Measurements from ENCODE around the gene ASCC1.
"Not testable (repeated sequence)": the region's sequence is repeated elsewhere in the genome, so short reads cannot be mapped to it uniquely, and the experiment has no call there.

The ASCC1 gene

DNA sequence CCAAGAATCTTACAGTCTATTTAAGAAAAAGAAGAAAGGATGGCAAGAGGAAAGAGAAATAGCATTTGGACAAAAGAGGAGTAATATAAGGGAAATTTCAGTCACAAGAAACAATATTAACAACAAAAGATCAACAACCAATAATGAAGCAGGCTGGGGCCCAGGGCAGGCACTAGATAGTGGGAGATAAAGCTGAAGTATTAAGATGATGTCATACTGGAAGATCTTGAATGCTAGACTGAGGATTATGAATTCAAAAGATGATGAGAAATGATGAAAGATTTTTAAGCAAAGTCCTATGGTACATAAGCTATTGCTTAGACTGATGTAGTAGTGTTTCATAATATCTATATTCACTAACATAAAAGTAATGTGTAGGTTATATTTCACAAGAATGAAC lies 75.9 kb downstream of the ASCC1 start:
- TF ChIP-seq CTCF (conservative IDR thresholded peaks at IDR 0.05), result no peak
- no peak overlapping the region for H3K27ac ChIP-seq

- no peak for TF ChIP-seq CTCF (conservative IDR thresholded peaks at IDR 0.05)
These were observed 78.5 kb downstream of the ASCC1 start for GRCh38 chr10:72137583-72137982.

GRCh38 chr10:72136225-72136624 lies 79.9 kb downstream of the ASCC1 start:
- H3K27ac ChIP-seq, result not testable (repeated sequence)

More at GRCh38 chr10:72137583-72137982, 78.5 kb downstream of the ASCC1 start:
- H3K27ac ChIP-seq, result no peak overlapping the region

- no peak for TF ChIP-seq CTCF (conservative IDR thresholded peaks at IDR 0.05)
- H3K27ac ChIP-seq, result no peak overlapping the region
These were observed 81.0 kb downstream of the ASCC1 start for GRCh38 chr10:72134785-72135767.

- H3K27ac ChIP-seq, result no peak overlapping the region
- TF ChIP-seq CTCF (conservative IDR thresholded peaks at IDR 0.05), result no peak
These were observed 82.6 kb downstream of the ASCC1 start for GRCh38 chr10:72133517-72133916.

GRCh38 chr10:72132854-72133253 lies 83.2 kb downstream of the ASCC1 start:
- no peak overlapping the region for H3K27ac ChIP-seq
- no peak for TF ChIP-seq CTCF (conservative IDR thresholded peaks at IDR 0.05)

GRCh38 chr10:72127571-72127970 lies 88.5 kb downstream of the ASCC1 start:
- TF ChIP-seq CTCF (conservative IDR thresholded peaks at IDR 0.05), result no peak
- no peak overlapping the region for H3K27ac ChIP-seq

- TF ChIP-seq CTCF (conservative IDR thresholded peaks at IDR 0.05), result no peak
- H3K27ac ChIP-seq, result no peak overlapping the region; the same call in 1 of the 2 replicates
These were observed 89.2 kb downstream of the ASCC1 start for GRCh38 chr10:72126872-72127232.
